ENCODE measurements around the gene GALNT10.

The GALNT10 gene

DNA sequence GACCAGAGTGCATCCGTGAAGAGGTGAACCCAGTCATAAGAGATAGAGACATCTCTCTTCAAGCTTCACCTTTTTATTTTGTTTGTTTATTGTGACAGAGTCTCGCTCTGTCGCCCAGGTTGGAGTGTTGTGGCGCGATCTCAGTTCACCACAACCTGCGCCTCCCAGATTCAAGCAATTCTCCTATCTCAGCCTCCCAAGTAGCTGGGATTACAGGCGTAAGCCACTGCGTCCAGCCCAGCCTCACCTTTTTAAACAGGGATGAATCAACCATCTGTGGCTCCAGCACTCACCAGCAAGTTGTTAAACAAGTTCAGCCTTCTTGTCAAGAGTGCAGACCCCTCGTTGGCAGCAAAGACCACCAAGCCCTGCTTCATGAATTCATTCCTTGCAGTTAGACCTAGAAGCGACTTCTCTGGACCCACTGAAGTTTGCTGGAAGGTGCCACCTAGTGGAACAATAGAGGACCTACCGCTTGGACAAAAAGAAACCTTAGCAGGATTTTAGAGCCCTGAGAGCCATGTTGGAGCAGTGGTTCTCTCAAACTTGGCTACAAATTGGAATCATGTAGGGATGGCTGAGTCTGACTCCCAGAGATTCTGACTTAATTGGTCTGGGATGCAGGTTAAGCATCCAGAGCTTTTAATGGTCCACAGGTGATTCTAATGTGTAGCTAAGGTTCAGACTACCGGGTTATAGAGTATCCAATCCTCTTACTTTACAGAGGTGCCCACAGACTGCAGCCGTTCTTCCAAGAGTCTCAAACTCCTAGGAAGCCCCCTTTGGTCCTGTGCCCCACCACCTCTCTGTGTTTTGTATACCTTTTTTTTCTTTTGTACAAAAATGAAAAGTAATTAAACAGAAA, 10.5 kb upstream of the GALNT10 start:
- no peak overlapping the region for H3K27ac ChIP-seq (ENCODE audit: low read depth, low read length)
- H3K9me3 ChIP-seq (ENCODE audit: low read length), result no peaks in the 10 kb centered on the region
- H3K9ac ChIP-seq (ENCODE audit: low read length), result no peak overlapping the region
- no peaks in the 10 kb centered on the region for H3K4me1 ChIP-seq (ENCODE audit: insufficient read depth, low read length)
- no peaks in the 10 kb centered on the region for H3K36me3 ChIP-seq (ENCODE audit: insufficient read depth, low read length)
- no peak overlapping the region for H3K4me3 ChIP-seq (ENCODE audit: low read depth in 1 of 2, low read length in 2 of 2)
- H3K27me3 ChIP-seq (ENCODE audit: control insufficient read depth in 1 of 2, insufficient read depth in 2 of 2, low read length in 2 of 2), result no peaks in the 10 kb centered on the region

DNA sequence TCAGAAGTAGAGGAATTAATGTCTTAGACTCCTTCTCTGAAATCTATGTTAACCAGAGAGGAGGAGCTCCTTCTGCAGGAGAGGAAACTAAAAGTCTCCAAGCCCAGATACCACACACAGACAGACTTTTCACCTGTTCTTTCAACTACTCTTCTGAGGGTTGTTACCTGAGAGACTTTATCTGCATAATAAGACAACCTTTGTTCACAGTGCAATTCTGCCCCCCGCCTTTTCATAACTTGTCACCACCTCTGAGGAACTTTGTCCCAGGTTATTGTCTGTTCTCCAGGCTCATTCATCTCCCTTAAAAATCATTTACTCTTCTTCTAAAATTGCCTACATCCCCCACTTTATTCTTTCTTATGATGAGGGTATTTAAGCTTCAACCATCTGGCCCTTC, 9.4 kb upstream of the GALNT10 start:
- Histone ChIP-seq H3K9ac (ENCODE audit: low read length) (no peak overlapping the region), H3K36me3 (ENCODE audit: insufficient read depth, low read length) (no peaks in the 10 kb centered on the region), H3K4me1 (ENCODE audit: insufficient read depth, low read length) (no peaks in the 10 kb centered on the region), H3K27me3 (ENCODE audit: control insufficient read depth in 1 of 2, insufficient read depth in 2 of 2, low read length in 2 of 2) (no peaks in the 10 kb centered on the region), H3K27ac (ENCODE audit: low read depth, low read length) (no peak overlapping the region), H3K4me3 (ENCODE audit: low read depth in 1 of 2, low read length in 2 of 2) (no peak overlapping the region), H3K9me3 (ENCODE audit: low read length) (no peaks in the 10 kb centered on the region)

DNA sequence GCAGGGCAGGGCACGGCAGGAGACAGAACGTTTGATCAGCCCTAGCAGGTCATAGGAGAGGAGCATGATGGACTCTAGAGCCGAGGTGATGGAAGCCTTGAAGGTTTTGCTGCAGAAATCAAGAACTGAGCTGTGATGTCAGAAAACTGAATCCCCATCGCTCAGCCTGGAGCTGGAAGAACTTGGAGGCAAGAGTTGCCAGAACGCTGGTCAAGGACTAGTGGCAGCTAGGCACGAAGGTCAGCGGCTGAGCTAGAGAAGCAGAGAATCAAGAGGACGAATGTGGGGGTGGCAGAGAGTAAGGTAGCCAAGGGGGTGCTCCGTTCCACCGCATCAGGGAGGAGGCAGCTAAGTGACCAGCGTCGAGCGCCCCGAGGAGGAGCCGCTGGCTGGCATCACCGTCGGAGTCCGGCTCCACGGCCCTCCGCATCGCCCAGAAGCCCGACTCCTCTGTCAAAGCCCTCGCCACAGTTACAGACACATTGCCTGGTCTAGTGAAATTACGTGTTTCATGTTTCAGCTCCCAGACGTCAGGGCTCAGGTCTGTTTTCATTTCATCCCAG, 1.2 kb upstream of the GALNT10 start:
- peaks cover 30% of the 10 kb centered on the region for H3K4me1 ChIP-seq (ENCODE audit: insufficient read depth, low read length)
- H3K9ac ChIP-seq (ENCODE audit: low read length), result peak overlapping the region; percentile 16
- H3K36me3 ChIP-seq (ENCODE audit: insufficient read depth, low read length), result no peaks in the 10 kb centered on the region
- peak overlapping the region; percentile 85 to 89 for H3K4me3 ChIP-seq (ENCODE audit: low read depth in 1 of 2, low read length in 2 of 2)
- no peaks in the 10 kb centered on the region for H3K9me3 ChIP-seq (ENCODE audit: low read length)
- peak overlapping the region; percentile 78 for H3K27ac ChIP-seq (ENCODE audit: low read depth, low read length)
- no peaks in the 10 kb centered on the region for H3K27me3 ChIP-seq (ENCODE audit: control insufficient read depth in 1 of 2, insufficient read depth in 2 of 2, low read length in 2 of 2)

DNA sequence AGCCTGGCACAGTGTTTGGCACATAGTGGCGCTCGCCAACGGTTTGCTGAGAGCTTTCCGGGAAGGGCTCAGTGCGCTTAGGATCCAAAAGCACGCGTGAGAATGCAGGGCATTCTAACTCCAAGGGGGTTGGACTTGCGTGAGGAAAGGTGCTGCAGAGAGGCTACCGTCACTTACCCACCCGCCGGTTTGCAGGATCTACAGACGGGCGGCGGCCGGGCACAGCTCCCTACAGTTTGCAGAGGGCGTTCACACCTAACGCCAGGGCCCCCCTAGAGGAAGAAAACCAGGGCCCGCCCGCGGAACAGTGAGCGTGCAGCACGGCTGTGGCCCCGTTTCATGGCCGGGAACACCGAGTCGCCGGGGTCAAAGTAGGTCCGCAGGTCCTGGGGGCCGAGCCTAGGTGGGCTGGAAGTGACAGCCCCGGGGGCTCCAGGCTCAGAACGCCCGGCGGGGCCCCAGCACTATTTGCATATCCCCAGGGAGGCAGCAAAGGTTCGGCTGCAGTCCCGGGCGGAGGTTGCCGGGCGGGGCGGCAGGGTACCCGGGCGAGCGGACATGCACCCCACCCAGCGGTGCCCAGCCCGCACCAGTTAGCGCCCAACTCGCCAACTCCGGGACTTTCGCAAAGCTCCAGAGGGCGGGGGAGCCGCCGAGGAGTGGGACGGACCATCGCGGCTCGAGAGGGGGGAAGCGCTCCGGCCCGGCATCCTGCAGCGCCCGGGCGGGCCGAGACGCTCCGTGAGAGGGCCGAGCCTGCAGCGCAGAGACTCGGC, 526 bp upstream of the GALNT10 start:
- Histone ChIP-seq H3K9ac (ENCODE audit: low read length) (peak overlapping the region; percentile 16), H3K9me3 (ENCODE audit: low read length) (no peaks in the 10 kb centered on the region), H3K27me3 (ENCODE audit: control insufficient read depth in 1 of 2, insufficient read depth in 2 of 2, low read length in 2 of 2) (no peaks in the 10 kb centered on the region), H3K4me1 (ENCODE audit: insufficient read depth, low read length) (peaks cover 34% of the 10 kb centered on the region), H3K36me3 (ENCODE audit: insufficient read depth, low read length) (no peaks in the 10 kb centered on the region), H3K4me3 (ENCODE audit: low read depth in 1 of 2, low read length in 2 of 2) (peak overlapping the region; percentile 85 to 89), H3K27ac (ENCODE audit: low read depth, low read length) (peak overlapping the region; percentile 78)

DNA sequence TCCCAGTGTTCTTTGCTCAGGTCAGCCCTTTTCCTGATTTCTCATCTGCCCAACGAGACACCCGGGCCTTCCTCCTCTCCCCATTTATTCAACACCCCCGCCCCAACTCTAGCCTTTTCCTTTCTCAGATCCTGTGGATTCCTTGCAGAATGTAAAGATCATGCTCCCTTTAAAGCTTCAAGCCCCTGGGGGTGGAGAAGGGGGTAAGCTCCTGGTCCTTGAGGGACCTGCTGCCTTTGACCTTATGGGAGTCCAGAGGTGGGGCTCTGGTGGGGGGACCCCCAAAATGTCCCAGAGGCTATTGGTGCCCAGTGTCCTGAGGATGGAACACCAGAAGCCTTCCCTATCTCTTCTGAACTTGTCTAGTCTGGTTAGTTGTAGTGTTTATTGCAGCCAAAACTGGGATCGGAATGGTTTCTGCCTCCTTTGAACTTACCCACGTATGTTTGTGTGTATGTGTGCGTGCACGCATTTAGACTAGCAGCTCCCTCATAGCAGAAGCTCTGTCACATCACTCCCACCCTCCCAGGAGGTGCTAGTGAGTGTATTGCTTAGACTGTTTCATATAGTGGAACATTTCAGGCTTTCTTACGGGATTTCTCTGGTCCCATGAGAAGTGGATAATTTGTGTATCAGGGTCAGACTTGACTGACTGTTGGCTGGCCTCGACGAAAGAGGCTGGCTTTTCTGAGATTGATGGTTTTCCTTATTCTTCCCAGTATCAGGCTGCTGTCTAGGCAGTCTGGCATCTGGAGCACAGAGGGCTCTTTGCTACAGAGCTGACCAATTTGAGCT, 1.1 kb downstream of the GALNT10 start:
- H3K27me3 ChIP-seq (ENCODE audit: control insufficient read depth in 1 of 2, insufficient read depth in 2 of 2, low read length in 2 of 2), result no peaks in the 10 kb centered on the region
- peaks cover 36% of the 10 kb centered on the region for H3K4me1 ChIP-seq (ENCODE audit: insufficient read depth, low read length)
- no peak overlapping the region for H3K27ac ChIP-seq (ENCODE audit: low read depth, low read length)
- H3K9ac ChIP-seq (ENCODE audit: low read length), result peak overlapping the region; percentile 49
- H3K9me3 ChIP-seq (ENCODE audit: low read length), result no peaks in the 10 kb centered on the region
- peak overlapping the region; percentile 79 to 92 for H3K4me3 ChIP-seq (ENCODE audit: low read depth in 1 of 2, low read length in 2 of 2)
- no peaks in the 10 kb centered on the region for H3K36me3 ChIP-seq (ENCODE audit: insufficient read depth, low read length)

DNA sequence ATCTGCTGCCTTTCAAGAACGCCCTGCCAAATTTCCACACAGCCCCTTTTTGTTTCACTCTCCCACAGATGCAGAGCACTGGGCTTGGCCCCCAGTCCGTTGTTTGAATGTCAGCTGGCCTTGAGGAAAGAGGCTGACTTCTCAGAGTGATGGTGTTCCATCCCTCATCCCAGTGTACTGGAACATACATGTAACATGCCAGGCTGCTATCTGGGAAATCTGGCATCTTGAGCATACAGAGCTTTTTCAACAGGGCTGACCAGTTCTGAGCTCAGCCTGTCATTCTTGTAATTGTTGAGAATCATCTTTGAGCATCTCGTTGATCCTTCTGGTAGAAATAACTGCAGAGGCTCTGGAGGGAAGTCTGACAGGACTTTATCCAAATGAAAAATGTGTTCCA, 2.8 kb downstream of the GALNT10 start:
- peak overlapping the region in 1 of 2 donors; percentile 17 for H3K4me3 ChIP-seq (ENCODE audit: low read depth in 1 of 2, low read length in 2 of 2)
- no peaks in the 10 kb centered on the region for H3K27me3 ChIP-seq (ENCODE audit: control insufficient read depth in 1 of 2, insufficient read depth in 2 of 2, low read length in 2 of 2)
- H3K27ac ChIP-seq (ENCODE audit: low read depth, low read length), result no peak overlapping the region
- no peaks in the 10 kb centered on the region for H3K9me3 ChIP-seq (ENCODE audit: low read length)
- peaks cover 49% of the 10 kb centered on the region for H3K4me1 ChIP-seq (ENCODE audit: insufficient read depth, low read length)
- no peak overlapping the region for H3K9ac ChIP-seq (ENCODE audit: low read length)
- H3K36me3 ChIP-seq (ENCODE audit: insufficient read depth, low read length), result peaks cover 6% of the 10 kb centered on the region

DNA sequence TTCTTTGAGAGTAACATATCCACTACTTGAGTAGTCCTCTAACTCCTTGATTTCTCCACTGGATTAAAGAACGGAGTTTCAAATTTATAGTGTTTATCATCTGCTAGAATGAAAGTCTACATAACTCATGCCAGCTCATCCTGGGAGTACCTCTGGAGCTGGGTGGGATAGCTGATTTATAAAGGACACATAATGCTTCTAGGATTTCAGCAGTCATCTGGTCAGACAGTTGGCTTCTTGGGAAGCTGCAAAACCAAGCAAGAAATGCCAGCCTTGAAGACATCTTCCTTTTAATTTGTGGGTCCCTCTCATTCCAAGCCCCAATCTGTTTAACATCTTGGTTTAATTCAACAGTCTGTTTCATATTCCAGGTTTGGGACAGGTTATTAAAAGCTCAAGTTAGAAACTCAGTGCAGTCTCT, 3.2 kb downstream of the GALNT10 start:
- no peak overlapping the region for H3K9ac ChIP-seq (ENCODE audit: low read length)
- peaks cover 10% of the 10 kb centered on the region for H3K36me3 ChIP-seq (ENCODE audit: insufficient read depth, low read length)
- peak overlapping the region in 1 of 2 donors; percentile 17 for H3K4me3 ChIP-seq (ENCODE audit: low read depth in 1 of 2, low read length in 2 of 2)
- peaks cover 53% of the 10 kb centered on the region for H3K4me1 ChIP-seq (ENCODE audit: insufficient read depth, low read length)
- no peak overlapping the region for H3K27ac ChIP-seq (ENCODE audit: low read depth, low read length)
- no peaks in the 10 kb centered on the region for H3K9me3 ChIP-seq (ENCODE audit: low read length)
- H3K27me3 ChIP-seq (ENCODE audit: control insufficient read depth in 1 of 2, insufficient read depth in 2 of 2, low read length in 2 of 2), result no peaks in the 10 kb centered on the region

DNA sequence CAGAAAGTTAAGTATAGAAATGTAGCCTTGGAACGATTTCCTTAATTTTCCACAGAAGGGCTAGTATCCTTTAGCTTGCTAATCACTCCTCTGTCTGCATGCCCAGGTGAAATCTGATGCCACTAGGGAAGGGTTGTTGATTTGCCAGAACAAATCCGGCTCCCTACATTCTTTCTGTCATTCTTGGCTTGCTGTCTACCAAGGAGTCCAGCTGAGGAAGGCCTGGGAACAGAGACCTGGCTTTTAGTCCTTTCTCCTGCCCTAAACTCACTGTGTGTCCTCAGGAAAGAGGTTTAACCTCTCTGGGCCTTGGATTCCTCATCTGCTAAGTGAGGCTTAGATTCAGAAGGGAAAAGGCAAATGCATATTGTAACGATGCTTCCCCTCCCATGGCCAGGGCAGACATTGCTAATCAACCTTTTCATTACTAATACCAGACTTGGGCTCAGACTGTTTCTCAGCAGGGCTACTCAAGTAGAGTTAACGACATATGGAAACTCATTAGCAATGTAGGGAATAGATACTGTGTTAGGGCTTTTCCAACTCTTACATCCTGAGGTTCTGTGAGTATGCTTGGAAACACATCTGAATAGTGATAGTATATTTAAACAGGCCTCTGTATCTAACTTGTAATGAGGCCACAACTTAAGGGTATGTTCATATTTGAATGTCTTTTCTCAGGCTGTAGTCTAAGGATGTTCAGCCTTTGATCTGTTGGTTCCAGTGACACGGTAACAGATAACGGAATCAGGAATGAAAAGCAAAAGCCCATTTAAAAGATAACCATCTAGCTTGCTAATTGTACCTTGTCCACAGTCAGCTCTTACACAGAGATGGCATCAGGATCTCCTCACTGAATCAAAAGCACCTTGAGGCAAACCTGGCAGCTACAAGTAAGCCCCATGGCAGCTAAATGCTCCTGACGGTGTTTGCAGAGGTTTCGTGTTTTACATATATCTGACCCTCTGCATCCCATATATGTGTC, 4.1 kb downstream of the GALNT10 start:
- H3K9ac ChIP-seq (ENCODE audit: low read length), result no peak overlapping the region
- no peak overlapping the region for H3K27ac ChIP-seq (ENCODE audit: low read depth, low read length)
- H3K4me3 ChIP-seq (ENCODE audit: low read depth in 1 of 2, low read length in 2 of 2), result no peak overlapping the region
- no peaks in the 10 kb centered on the region for H3K9me3 ChIP-seq (ENCODE audit: low read length)
- H3K36me3 ChIP-seq (ENCODE audit: insufficient read depth, low read length), result peaks cover 10% of the 10 kb centered on the region
- H3K4me1 ChIP-seq (ENCODE audit: insufficient read depth, low read length), result peaks cover 60% of the 10 kb centered on the region
- H3K27me3 ChIP-seq (ENCODE audit: control insufficient read depth in 1 of 2, insufficient read depth in 2 of 2, low read length in 2 of 2), result no peaks in the 10 kb centered on the region

DNA sequence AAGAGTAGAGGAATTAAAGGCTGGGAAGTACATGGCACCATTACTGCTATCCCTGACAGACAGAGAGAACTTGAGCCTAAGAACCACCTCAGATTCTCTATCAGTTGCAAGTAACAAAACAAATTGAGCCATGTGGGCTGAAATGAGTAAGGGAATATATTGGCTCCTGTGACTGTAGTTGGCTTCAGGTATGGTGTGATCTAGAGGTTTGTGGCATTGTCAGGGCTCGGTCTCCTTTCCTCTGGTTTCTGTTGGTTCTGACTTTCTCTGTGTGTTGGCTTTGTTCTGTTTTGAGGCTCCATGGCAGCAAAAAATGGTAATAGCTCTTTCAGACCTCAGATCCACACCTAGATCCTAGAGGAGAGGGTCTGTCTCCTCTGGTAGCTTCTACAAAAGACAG, 5.7 kb downstream of the GALNT10 start:
- peaks cover 10% of the 10 kb centered on the region for H3K36me3 ChIP-seq (ENCODE audit: insufficient read depth, low read length)
- H3K27ac ChIP-seq (ENCODE audit: low read depth, low read length), result no peak overlapping the region
- H3K27me3 ChIP-seq (ENCODE audit: control insufficient read depth in 1 of 2, insufficient read depth in 2 of 2, low read length in 2 of 2), result no peaks in the 10 kb centered on the region
- H3K9ac ChIP-seq (ENCODE audit: low read length), result no peak overlapping the region
- peaks cover 60% of the 10 kb centered on the region for H3K4me1 ChIP-seq (ENCODE audit: insufficient read depth, low read length)
- H3K4me3 ChIP-seq (ENCODE audit: low read depth in 1 of 2, low read length in 2 of 2), result no peak overlapping the region
- H3K9me3 ChIP-seq (ENCODE audit: low read length), result no peaks in the 10 kb centered on the region

DNA sequence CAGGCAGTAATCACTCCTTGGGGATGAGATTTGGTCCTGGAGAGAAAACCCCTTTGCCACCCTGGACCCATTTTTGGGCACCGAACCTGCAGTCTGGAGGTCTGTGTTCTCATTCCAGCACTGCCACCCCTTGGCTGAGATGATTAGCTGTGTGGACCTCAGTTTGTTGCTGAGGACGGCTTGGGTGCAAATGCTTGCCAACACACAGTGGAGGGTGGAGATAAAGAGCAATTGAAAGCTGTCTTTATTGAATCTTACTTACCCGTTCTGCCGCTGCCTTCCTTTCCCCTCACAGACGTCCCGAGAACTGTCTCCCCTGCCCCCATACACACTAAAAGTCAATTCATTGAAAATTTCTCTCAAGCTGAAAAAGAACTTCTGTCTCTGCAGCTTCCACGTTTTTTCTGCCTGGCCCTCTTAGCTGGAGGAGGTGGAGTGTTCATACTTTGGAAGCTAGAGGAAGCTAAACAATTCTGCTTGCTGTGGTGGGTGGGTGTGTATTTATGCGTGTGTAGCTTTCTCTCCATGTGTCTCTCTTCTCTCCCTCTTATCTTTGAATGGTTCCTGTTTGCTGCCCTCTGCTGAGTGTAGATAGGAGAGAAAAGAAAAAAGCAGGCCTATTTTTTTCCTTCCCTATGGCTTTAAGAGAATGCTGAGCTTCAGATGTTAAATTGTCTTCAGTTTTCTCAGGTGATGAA, 6.6 kb downstream of the GALNT10 start:
- H3K4me1 ChIP-seq (ENCODE audit: insufficient read depth, low read length), result peaks cover 52% of the 10 kb centered on the region
- no peak overlapping the region for H3K27ac ChIP-seq (ENCODE audit: low read depth, low read length)
- H3K36me3 ChIP-seq (ENCODE audit: insufficient read depth, low read length), result peaks cover 10% of the 10 kb centered on the region
- no peaks in the 10 kb centered on the region for H3K27me3 ChIP-seq (ENCODE audit: control insufficient read depth in 1 of 2, insufficient read depth in 2 of 2, low read length in 2 of 2)
- no peaks in the 10 kb centered on the region for H3K9me3 ChIP-seq (ENCODE audit: low read length)
- H3K4me3 ChIP-seq (ENCODE audit: low read depth in 1 of 2, low read length in 2 of 2), result no peak overlapping the region
- no peak overlapping the region for H3K9ac ChIP-seq (ENCODE audit: low read length)

Measured in muscle layer of colon (tissue), 2 donors.